ENCODE measurements around the gene RAP1GAP. TPM values are rescaled to one million over a fixed set of nuclear protein-coding genes. Genes with fewer than 3 reads are reported as not detected.

RAP1GAP gene
- total RNA-seq, 1 donor from 2014 or later, result 7.4 TPM

DNA sequence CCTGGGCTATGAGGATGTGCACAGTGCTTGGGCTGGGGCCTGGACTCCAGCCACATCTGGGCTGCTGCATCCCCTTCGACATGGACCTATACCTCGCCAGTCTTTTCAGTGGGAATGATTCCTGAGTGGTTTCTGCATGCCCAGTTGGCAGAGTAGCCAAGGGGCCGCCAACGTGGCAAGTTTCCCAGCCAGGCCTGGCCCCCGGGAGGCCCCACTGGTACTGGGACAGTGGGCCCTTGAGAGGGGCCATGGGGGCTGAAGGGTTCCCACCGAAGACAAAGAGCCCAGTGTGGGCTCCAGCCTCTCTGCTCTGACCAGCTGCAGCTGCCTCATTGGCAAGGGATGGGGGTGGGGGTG lies 15.4 kb downstream of the RAP1GAP start:
- Mint-ChIP-seq H3K27me3 (ENCODE audit: low read depth) (peaks cover 27% of the 10 kb centered on the region), H3K27ac (ENCODE audit: unreplicated experiment) (peak overlapping the region; percentile 78), H3K4me1 (peaks cover 31% of the 10 kb centered on the region), H3K4me3 (peak overlapping the region; percentile 65), H3K36me3 (ENCODE audit: low read depth) (no peaks in the 10 kb centered on the region), H3K9me3 (no peaks in the 10 kb centered on the region)
- DNase-seq (ENCODE audit: low read depth, low spot score), result no peak
- TF ChIP-seq, protein P1, sequence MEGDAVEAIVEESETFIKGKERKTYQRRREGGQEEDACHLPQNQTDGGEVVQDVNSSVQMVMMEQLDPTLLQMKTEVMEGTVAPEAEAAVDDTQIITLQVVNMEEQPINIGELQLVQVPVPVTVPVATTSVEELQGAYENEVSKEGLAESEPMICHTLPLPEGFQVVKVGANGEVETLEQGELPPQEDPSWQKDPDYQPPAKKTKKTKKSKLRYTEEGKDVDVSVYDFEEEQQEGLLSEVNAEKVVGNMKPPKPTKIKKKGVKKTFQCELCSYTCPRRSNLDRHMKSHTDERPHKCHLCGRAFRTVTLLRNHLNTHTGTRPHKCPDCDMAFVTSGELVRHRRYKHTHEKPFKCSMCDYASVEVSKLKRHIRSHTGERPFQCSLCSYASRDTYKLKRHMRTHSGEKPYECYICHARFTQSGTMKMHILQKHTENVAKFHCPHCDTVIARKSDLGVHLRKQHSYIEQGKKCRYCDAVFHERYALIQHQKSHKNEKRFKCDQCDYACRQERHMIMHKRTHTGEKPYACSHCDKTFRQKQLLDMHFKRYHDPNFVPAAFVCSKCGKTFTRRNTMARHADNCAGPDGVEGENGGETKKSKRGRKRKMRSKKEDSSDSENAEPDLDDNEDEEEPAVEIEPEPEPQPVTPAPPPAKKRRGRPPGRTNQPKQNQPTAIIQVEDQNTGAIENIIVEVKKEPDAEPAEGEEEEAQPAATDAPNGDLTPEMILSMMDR (conservative IDR thresholded peaks at IDR 0.05), result no peak

DNA sequence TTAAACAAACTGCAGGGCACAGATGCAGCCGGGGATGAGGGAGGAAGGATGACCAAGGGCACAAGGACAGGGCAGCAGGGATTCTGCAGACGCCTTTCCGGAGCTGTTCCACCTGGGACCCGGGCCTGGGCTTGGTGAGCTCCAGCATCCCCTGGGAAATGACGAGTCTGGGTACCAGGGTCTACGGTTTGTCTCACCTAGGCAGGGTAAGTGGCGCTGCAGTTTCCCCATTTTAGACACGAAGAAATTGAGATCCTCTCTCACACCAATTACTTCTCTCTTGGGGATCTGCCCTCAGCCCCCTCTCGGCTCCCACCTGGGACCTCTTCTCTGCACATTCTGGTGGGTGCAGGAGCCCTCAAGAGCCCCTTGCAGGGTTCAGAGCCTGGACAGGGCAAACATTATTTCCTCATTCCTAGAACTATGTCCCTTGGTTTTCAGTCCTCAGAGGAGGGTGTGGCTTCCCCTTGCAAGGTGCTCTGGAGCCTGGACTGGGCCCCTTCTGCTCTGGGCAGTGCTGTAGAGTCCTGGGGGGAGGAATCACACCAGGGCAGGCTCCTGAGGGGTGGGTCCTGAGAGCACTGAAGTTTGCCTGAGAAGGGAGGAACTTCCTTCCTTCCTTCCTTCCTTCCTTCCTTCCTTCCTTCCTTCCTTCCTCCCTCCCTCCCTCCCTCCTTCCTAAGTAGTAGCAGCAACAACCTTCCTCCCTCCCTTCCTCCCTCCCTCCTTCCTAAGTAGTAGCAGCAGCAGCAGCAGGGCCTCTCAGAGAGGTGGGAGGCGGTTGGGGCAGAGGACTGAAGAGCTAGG lies 16.0 kb downstream of the RAP1GAP start:
- Mint-ChIP-seq H3K4me3 (peak overlapping the region; percentile 65), H3K27me3 (ENCODE audit: low read depth) (peaks cover 27% of the 10 kb centered on the region), H3K27ac (ENCODE audit: unreplicated experiment) (peak overlapping the region; percentile 78), H3K36me3 (ENCODE audit: low read depth) (no peaks in the 10 kb centered on the region), H3K9me3 (no peaks in the 10 kb centered on the region), H3K4me1 (peaks cover 31% of the 10 kb centered on the region)
- no peak for DNase-seq (ENCODE audit: low read depth, low spot score)
- TF ChIP-seq, protein P1 (conservative IDR thresholded peaks at IDR 0.05), result no peak

DNA sequence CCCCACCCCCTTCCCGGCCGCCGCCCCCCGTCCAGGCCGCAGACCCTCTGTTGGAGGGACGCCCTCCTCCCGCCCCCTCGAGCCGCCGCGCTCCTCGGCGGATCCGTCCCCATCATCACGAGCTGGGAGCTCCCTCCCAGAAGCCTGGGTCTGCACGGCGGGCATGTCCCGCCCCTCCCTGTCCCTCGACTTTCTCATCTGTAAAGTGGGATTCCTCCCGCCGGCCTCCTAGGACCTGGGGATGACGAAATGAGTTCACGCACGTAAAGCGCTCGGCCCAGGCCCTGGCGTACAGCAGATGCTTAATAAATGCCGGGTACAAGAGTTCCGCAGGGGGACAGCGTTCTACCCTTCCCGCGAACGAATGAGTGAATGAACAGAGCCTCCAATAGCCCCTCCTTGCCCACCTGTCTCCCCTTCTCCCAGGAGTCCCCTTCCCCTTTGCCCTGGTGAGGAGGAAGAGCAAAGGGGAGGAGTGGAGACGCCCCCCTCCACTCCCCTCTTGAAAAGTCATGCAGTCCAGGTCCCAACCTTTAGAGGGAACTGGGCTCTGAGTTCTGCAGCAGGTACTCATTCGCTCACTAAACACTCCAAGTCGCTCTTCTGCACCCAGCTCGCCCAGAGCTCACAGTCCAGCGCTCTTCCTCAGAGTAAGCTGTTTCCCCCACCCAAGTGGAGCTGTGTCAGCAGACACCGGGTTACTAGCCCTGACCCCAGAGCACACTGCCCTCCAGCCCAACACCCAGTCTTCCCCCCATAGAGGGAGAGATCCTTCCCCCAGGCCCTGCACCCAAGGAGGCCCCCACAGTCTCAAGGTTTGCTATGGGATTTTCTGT lies 16.8 kb downstream of the RAP1GAP start:
- peaks cover 35% of the 10 kb centered on the region for H3K4me1 Mint-ChIP-seq
- no peaks in the 10 kb centered on the region for H3K9me3 Mint-ChIP-seq
- TF ChIP-seq, protein P1 (conservative IDR thresholded peaks at IDR 0.05), result no peak
- no peak overlapping the region for H3K27ac Mint-ChIP-seq (ENCODE audit: unreplicated experiment)
- peaks cover 29% of the 10 kb centered on the region for H3K27me3 Mint-ChIP-seq (ENCODE audit: low read depth)
- no peak for DNase-seq (ENCODE audit: low read depth, low spot score)
- no peaks in the 10 kb centered on the region for H3K36me3 Mint-ChIP-seq (ENCODE audit: low read depth)
- H3K4me3 Mint-ChIP-seq, result peak overlapping the region; percentile 65

DNA sequence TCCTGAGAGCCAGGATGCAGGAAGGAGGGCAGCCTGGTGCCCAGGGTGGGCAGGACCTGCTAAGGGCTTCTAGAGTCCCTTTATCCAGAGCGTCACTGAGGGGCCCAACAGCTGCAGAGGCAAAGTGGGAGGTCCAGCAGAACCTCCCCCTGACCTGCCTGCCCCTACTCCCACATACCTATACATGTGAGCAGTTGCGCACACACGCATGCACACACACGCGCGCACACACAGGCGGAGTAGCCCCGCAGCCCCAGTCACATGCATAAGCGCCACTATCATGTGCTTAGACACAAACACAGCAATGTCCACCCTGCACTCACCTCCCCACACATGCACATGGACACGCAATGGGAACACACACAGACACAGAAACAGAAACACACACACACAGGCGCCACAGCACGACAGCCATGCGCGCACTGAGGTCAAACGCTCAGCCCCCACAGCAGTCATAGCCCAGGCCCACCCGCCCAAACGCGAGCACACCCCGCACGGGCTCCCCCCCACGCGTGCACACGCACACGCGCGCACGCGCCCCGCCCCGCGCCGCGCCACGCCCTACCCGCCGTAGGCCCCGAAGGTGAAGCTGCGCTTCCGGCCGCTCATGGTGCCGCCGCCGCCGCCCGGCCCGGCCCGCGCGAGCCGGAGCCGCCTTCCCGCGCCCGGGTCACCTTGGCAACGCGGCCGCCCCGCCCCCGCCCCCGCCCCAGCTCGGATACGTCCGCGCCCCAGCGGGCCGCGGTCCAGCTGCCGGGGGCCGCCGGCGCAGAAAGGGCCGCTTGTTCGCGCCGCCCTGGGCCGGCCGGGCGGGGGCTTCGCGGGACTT lies 17.7 kb downstream of the RAP1GAP start:
- H3K36me3 Mint-ChIP-seq (ENCODE audit: low read depth), result no peaks in the 10 kb centered on the region
- TF ChIP-seq, protein P1 (conservative IDR thresholded peaks at IDR 0.05), result no peak
- H3K4me1 Mint-ChIP-seq, result peaks cover 35% of the 10 kb centered on the region
- H3K4me3 Mint-ChIP-seq, result peak overlapping the region; percentile 93
- no peaks in the 10 kb centered on the region for H3K9me3 Mint-ChIP-seq
- peak overlapping the region; percentile 43 for H3K27ac Mint-ChIP-seq (ENCODE audit: unreplicated experiment)
- peak; percentile 28 for DNase-seq (ENCODE audit: low read depth, low spot score)
- peaks cover 27% of the 10 kb centered on the region for H3K27me3 Mint-ChIP-seq (ENCODE audit: low read depth)

GRCh38 chr1:21650400-21650799 lies 18.8 kb downstream of the RAP1GAP start:
- no peak for DNase-seq (ENCODE audit: low read depth, low spot score)
- TF ChIP-seq, protein P1 (conservative IDR thresholded peaks at IDR 0.05), result no peak
- H3K27ac Mint-ChIP-seq (ENCODE audit: unreplicated experiment), result no peak overlapping the region
- H3K27me3 Mint-ChIP-seq (ENCODE audit: low read depth), result peaks cover 27% of the 10 kb centered on the region
- H3K4me3 Mint-ChIP-seq, result peak overlapping the region; percentile 93
- no peaks in the 10 kb centered on the region for H3K36me3 Mint-ChIP-seq (ENCODE audit: low read depth)
- H3K4me1 Mint-ChIP-seq, result peaks cover 35% of the 10 kb centered on the region
- H3K9me3 Mint-ChIP-seq, result no peaks in the 10 kb centered on the region

All from neural crest cell (in vitro differentiated cells).